Measurements from ENCODE around the gene MAPK8IP3.

- TF ChIP-seq CTCF (IDR thresholded peaks at IDR 0.05) = no peak
- no peak for TF ChIP-seq POLR2AphosphoS5 (IDR thresholded peaks at IDR 0.05)
- no peak for TF ChIP-seq POLR2A (IDR thresholded peaks at IDR 0.05)
These were observed 46.0 kb downstream of the MAPK8IP3 start for GRCh38 chr16:1751946-1752345.
